Amniotic epithelial cell (primary cell): Measurements from ENCODE around the gene DNAH7.

ENCODE experiments used
- DNase-seq: peaks from one replicate; pipeline ENCODE4 v3.0.0-alpha.2; 2010; ENCODE audit warnings: low read depth

The DNAH7 gene

DNA sequence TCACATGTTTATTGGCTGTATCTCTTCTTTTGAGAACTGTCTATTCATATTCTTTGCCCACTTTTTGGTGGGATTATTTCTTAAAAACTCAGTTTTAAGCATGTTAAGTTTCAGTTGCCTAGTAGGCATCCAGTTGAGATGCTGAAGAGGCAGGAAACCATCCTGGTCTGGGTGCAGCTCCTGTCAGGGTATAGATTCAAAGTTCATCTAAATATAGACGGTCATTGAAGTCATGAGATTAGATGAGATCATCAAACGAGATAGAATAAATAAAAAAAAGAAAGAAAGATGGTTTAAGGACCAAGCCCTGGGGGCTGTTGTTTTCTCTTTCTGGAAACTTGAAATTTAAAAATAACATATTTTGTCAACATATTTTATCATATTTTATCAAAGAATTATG lies 9.2 kb upstream of the DNAH7 start:
- DNase-seq, result no peak

- no peak for DNase-seq
Measured at GRCh38 chr2:196076778-196077568, 8.3 kb upstream of the DNAH7 start.

DNA sequence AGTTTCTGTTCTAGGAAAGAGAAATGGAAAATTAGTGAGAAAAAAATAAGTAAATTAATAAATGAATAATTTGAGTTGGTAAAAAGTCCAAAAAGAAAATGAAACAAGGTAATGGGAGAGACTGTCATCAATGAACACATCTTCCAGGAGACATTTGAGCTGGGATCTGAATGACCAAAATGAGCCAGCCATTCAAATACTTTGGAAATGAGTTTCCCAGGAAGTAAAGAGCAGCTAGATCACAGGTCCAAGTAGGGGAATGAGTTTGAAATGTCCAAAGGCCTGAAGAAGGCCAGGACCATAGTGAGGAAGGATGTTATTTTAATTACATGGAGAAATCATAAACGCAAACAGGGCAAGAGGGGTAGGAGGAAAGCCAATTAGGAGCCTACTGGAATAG lies 6.6 kb upstream of the DNAH7 start:
- DNase-seq, result no peak

DNA sequence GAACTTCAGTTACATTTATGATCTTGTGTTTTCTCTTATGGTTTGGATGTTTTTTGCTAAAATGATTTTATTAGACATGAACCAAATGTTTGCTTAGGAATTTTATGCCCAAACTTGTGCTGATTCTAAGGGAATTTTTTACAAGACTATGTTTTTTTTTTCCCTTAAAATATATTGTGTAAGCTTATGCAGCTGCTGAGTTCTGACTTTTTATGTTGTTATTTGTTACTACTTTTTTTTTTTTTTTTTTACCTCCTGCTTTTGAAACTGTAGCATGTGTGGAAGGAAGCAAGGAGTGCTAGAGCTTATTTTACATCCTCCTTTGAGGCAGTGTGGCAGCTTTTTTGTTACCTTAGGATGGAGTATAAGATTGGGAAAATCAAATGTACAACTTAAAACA lies 6.0 kb upstream of the DNAH7 start:
- no peak for DNase-seq

DNA sequence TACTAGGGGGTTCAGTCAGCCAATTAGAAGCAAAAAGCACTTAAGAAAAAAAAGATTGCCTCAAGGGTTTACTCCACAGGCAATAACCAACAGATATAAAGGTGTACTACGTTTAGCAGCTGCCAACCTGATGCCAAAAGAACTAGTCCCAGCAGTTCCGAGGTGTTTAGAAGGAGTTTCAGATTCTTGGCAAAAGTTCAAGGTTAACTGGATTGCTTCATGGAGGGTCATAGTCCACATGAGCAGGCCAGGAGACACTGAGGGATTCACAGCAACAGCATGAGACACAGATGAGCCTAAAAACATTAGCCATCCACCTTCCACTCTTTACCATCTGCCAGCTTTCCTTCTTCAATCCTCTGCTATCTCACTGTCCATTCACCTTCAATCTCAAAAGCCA lies 4.9 kb upstream of the DNAH7 start:
- DNase-seq, result peak; percentile 20

- DNase-seq, result no peak
Measured at GRCh38 chr2:196067088-196067382, 1.6 kb downstream of the DNAH7 start.

- DNase-seq, result peak; percentile 37
Measured at GRCh38 chr2:196066291-196067087, 2.1 kb downstream of the DNAH7 start.

- DNase-seq, result no peak
Measured at GRCh38 chr2:196063773-196064172, 4.9 kb downstream of the DNAH7 start.

DNA sequence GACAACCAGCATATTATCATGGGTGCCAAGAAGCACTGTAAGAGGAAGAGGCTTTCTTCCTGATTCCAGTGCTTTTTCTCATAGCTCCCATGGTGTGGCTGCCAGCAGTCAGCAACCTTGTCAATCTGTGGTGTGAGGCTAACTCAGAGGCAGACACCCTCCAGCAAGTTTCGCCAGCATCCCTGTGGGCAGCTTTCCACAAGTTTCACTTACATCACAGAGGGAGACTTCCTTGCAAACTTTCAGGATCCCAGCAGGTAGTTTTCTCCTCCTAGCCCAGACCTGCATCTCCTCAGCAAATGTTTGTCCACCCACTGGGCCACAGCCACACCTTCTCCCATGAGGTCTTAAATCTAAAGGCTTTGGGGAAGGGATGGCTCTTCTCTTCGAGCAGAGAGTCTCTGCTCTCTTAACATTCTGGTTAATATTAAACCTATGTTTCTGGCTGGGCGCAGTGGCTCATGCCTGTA lies 9.1 kb downstream of the DNAH7 start:
- no peak for DNase-seq

DNA sequence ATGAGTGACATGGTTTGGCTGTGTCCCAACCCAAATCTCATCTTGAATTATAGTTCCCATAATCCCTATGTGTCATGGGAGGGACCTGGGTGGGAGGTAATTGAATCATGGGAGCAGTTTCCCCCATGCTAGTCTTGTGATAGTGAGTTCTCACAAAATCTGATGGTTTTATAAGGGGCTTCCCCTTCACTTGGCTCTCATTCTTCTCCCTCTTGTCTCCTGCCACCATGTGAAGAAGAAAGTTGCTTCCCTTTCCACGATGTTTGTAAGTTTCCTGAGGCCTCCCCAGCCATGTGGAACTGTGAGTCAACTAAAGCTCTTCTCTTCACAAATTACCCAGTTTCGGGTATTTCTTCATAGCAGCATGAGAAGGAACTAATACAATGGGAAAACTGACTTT lies 14.0 kb downstream of the DNAH7 start:
- DNase-seq, result no peak

- no peak for DNase-seq
Measured at GRCh38 chr2:196046123-196046917, 22.3 kb downstream of the DNAH7 start.

GRCh38 chr2:196041786-196042185 lies 26.9 kb downstream of the DNAH7 start:
- DNase-seq, result no peak

GRCh38 chr2:196040218-196040617 lies 28.4 kb downstream of the DNAH7 start:
- DNase-seq, result no peak

DNA sequence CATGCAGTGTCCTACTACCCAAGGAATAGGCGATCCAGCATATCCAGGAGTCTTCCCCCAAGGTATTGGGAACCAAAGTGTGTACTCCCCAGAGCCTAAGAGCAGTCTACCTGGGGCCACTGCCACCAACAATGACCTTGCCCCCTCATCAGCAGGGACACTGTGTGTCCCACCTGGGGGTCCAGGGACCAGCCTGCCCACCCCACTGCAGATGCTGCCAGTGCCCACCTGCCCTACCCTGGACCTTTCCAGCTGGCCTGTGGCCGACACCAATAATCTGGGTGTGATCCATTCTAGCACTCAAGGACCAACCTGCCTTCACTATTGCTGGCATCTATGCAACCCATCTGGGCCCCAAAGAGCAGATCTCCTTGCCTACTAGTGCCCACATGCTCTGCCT lies 32.2 kb downstream of the DNAH7 start:
- DNase-seq, result no peak

- no peak for DNase-seq
Measured at GRCh38 chr2:196018037-196018436, 50.6 kb downstream of the DNAH7 start.

- no peak for DNase-seq
Measured at GRCh38 chr2:196012314-196012713, 56.3 kb downstream of the DNAH7 start.

DNA sequence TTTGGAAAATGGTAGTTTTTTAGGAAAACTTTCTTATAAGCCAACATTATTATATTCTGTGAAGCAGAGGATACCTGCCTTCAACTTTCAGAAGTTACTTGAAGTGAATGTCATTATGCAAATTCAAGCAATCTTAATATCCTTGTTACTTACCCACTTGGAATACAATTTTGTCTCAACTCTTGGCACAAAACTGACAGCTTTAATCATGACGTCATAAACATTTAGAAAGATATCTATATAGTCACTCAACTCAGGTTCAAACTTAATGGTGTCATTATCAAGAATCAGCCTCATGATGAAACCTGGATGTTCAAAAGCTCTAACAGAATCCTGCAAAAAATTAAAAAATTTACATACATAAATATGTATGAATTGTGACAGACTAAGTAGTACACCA lies 68.1 kb downstream of the DNAH7 start:
- DNase-seq, result no peak

DNA sequence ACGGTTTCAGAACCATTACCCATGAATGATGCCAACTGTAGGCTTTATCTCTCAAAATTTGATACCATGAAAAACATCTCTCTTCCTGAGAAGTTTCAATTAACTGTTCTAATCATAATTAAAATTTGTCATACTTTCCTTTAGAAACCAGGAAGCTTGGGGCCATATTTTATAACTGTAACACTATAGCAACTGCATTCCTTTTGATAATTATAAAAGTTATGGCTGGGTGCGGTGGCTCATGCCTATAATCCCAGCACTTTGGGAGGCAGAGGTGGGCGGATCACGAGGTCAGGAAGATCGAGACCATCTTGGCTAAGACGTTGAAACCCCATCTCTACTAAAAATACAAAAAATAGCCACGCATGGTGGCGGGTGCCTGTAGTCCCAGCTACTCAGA lies 70.6 kb downstream of the DNAH7 start:
- DNase-seq, result no peak

- DNase-seq, result no peak
Measured at GRCh38 chr2:195995499-195995898, 73.1 kb downstream of the DNAH7 start.

GRCh38 chr2:195993623-195994022 lies 75.0 kb downstream of the DNAH7 start:
- DNase-seq, result no peak

DNA sequence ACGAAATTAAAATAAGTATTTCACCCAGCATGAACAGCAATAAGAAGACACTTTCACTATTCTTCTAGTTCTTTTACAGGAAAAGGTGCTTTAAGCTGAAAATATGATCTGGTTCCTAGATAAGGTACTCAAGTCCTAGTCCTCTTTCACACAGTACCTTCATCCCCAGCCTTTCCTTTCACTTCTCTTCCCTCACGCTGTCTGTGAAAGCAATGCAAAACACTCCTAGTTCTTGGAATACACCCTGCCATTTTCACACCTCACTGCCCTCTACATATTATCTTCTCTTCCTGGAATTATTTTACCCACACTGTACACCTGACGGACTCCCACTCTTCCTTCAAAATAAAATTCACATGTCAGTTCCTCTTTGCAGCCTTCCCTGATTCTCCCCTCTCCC lies 82.9 kb downstream of the DNAH7 start:
- no peak for DNase-seq

- DNase-seq, result no peak
Measured at GRCh38 chr2:195984923-195985726, 83.5 kb downstream of the DNAH7 start.
